ENCODE data around the gene PPP1R9B. TPM values are rescaled to one million over a fixed set of nuclear protein-coding genes. Genes with fewer than 3 reads are reported as not detected.
A peak's percentile ranks its signal among the peaks of the same experiment; 100 is the strongest.

The PPP1R9B gene
- total and polyA plus RNA-seq, 2 of the 8 experiments (the other 6 are each of a cell fraction or from before 2014, with no cell fraction given), result 5.2 to 13.1 TPM

- no peak for FAIRE-seq
- peak; percentile 69 to 84 (median 81) for TF ChIP-seq CTCF (IDR thresholded peaks at IDR 0.05; ENCODE audit: control extremely low read depth in 1 of 3, insufficient read depth in 1 of 3, low read depth in 1 of 3, low read length in 3 of 3)
- peak in 1 of 2 experiments; percentile 59; a peak in 1 of 4 replicates for TF ChIP-seq HDAC2 (IDR thresholded peaks at IDR 0.05; ENCODE audit: borderline replicate concordance in 1 of 2, low read depth in 2 of 2, low read length in 2 of 2)
- TF ChIP-seq CREB1 (IDR thresholded peaks at IDR 0.05), result peak; percentile 45; the same call in 1 of the 2 replicates
- peak; percentile 48 to 63 for TF ChIP-seq RAD21 (IDR thresholded peaks at IDR 0.05 in 1 of 2, conservative IDR thresholded peaks at IDR 0.05 in 1 of 2; ENCODE audit: low read depth in 2 of 2, low read length in 2 of 2)
- TF ChIP-seq EZH2 (IDR thresholded peaks at IDR 0.05; ENCODE audit: low read depth, low read length, severe bottlenecking), result no peak
- TF ChIP-seq ASH2L (IDR thresholded peaks at IDR 0.05; ENCODE audit: low read length), result no peak
- TF ChIP-seq E2F6 (IDR thresholded peaks at IDR 0.05), result no peak
- 0 out of 2 replicates have a peak, but pooled peaks have one; percentile 29 for TF ChIP-seq YY1 (IDR thresholded peaks at IDR 0.05; ENCODE audit: low read depth, low read length)
These were observed 56.2 kb downstream of the PPP1R9B start for GRCh38 chr17:50094243-50094752.

More at GRCh38 chr17:50094243-50094752, 56.2 kb downstream of the PPP1R9B start:
- no peak overlapping the region for H2BK20ac ChIP-seq (ENCODE audit: low read length)
- CTCF ChIA-PET (ENCODE audit: partially characterized antibody), result interaction anchor here (0.6 to 15.7 kb wide), 58 partner anchors 9 to 372 kb away, joined by 3 to 412 read pairs (median 5); partner anchors contain the start of genes COL1A1, ITGA3, SAMD14 and SGCA
- H3K9me3 ChIP-seq (ENCODE audit: insufficient read depth in 2 of 2, low read depth in 1 of 2, low read length in 1 of 2), result no peaks in the 10 kb centered on the region
- no peak overlapping the region for H3K27ac ChIP-seq (ENCODE audit: low read depth, low read length)
- peaks cover 0 to 3% (median 0%) of the 10 kb centered on the region in 4 experiments; a peak in 3 of 7 replicates for H3K27me3 ChIP-seq (replicated peaks in 1 of 4; ENCODE audit: control insufficient read depth in 3 of 4, extremely low read depth in 1 of 4, insufficient read depth in 3 of 4, low read length in 3 of 4)
- no peak overlapping the region for H2AK5ac ChIP-seq (ENCODE audit: low read depth, low read length)
- peak; percentile 34 to 98 for DNase-seq (ENCODE audit: low read depth in 1 of 2, low spot score in 2 of 2)
- H3K4ac ChIP-seq (replicated peaks; ENCODE audit: insufficient read length, low read depth, low read length), result no peak overlapping the region
- no peak overlapping the region for H2BK12ac ChIP-seq (ENCODE audit: low read depth, low read length)
- peaks cover 0 to 4% of the 10 kb centered on the region in 2 experiments; a peak in 1 of 4 replicates for H3K79me2 ChIP-seq (ENCODE audit: control insufficient read depth in 1 of 2, insufficient read depth in 2 of 2, low read length in 2 of 2)
- no peak overlapping the region; the same call in 1 of the 2 replicates for H4K8ac ChIP-seq (ENCODE audit: extremely low read depth, insufficient read depth, low read length)
- H3K18ac ChIP-seq (ENCODE audit: extremely low read depth, low read length), result no peak overlapping the region; the same call in 1 of the 2 replicates
- H3K4me3 ChIP-seq (ENCODE audit: extremely low read depth in 1 of 4, insufficient read depth in 2 of 4, low read depth in 3 of 4, low read length in 4 of 4), result peak overlapping the region; percentile 55 to 92 (median 74); a peak in 7 of 8 replicates
- 4% methylated on average over 21 of the region's 21 CpGs; no CpG with 5 or more reads in 1 of the 2 experiments for WGBS, 2 experiments (ENCODE audit: extremely low coverage in 1 of 2, insufficient coverage in 1 of 2, insufficient read length in 1 of 2, insufficient replicate concordance in 2 of 2, low coverage in 1 of 2, low lambda C conversion rate in 2 of 2, missing lambda C conversion rate in 1 of 2)
- POLR2A ChIA-PET (ENCODE audit: partially characterized antibody), result interaction anchor here (0.7 to 1.5 kb wide), 5 partner anchors 16 to 64 kb away, joined by 3 to 4 read pairs (median 3); no protein-coding TSS in a partner anchor
- peak overlapping the region; percentile 91 for H3K4me2 ChIP-seq (ENCODE audit: insufficient read depth in 1 of 2, low read depth in 2 of 2, low read length in 2 of 2)
- peaks cover 13% of the 10 kb centered on the region for H3K23me2 ChIP-seq (ENCODE audit: low read depth, low read length)
- no peak overlapping the region for H4K91ac ChIP-seq (replicated peaks; ENCODE audit: insufficient read length, low read length)
- H2BK5ac ChIP-seq (ENCODE audit: low read depth, low read length), result no peak overlapping the region
- H3K9ac ChIP-seq (replicated peaks in 1 of 4; ENCODE audit: extremely low read depth in 1 of 4, low read depth in 3 of 4, low read length in 3 of 4), result no peak overlapping the region
- H3K56ac ChIP-seq (replicated peaks; ENCODE audit: insufficient read length, low read depth, low read length), result no peak overlapping the region
- peaks cover 3% of the 10 kb centered on the region for H3K79me1 ChIP-seq (ENCODE audit: low read depth, low read length)
- H3K14ac ChIP-seq (ENCODE audit: insufficient read length), result no peak overlapping the region
- no peak overlapping the region for H2BK15ac ChIP-seq (ENCODE audit: low read length)
- no peaks in the 10 kb centered on the region for H4K20me1 ChIP-seq (replicated peaks in 1 of 2; ENCODE audit: control insufficient read depth in 1 of 2, insufficient read depth in 2 of 2, low read length in 2 of 2)
- peaks cover 0 to 9% (median 0%) of the 10 kb centered on the region in 4 experiments; a peak in 1 of 8 replicates for H3K36me3 ChIP-seq (ENCODE audit: control insufficient read depth in 2 of 4, insufficient read depth in 4 of 4, low read length in 3 of 4)
- no peak overlapping the region for H4K5ac ChIP-seq (ENCODE audit: insufficient read length, low read depth, low read length)
- 0 out of 2 replicates have a peak overlapping the region, but pooled peaks have one; percentile 15 for H2AFZ ChIP-seq (ENCODE audit: low read length)
- H3K23ac ChIP-seq (ENCODE audit: insufficient read length), result no peak overlapping the region
- peaks cover 0 to 7% (median 5%) of the 10 kb centered on the region in 4 experiments; a peak in 5 of 7 replicates for H3K4me1 ChIP-seq (replicated peaks in 1 of 4; ENCODE audit: control insufficient read depth in 3 of 4, insufficient read depth in 4 of 4, low read length in 3 of 4)
- H2BK120ac ChIP-seq (replicated peaks; ENCODE audit: low read depth, low read length), result no peak overlapping the region
